GM23248 (cell line): ENCODE data around the gene RABGAP1L.

ENCODE experiments used
- EZH2 ChIP-seq: fragments of 200-600 bp; sonication (generic); IDR thresholded peaks from 2 replicates; pipeline ENCODE4 v1.6.1; 2018; ENCODE audit warnings: antibody characterized with exemption, mild to moderate bottlenecking; ENCODE audit not compliant: insufficient read depth, poor library complexity, severe bottlenecking
- EZH2phosphoT487 ChIP-seq: fragments of 200-600 bp; sonication (generic); IDR thresholded peaks from 2 replicates; pipeline ENCODE4 v1.6.1; 2018; ENCODE audit warnings: antibody characterized with exemption, moderate library complexity, mild to moderate bottlenecking, low read depth; ENCODE audit not compliant: insufficient read depth

DNA sequence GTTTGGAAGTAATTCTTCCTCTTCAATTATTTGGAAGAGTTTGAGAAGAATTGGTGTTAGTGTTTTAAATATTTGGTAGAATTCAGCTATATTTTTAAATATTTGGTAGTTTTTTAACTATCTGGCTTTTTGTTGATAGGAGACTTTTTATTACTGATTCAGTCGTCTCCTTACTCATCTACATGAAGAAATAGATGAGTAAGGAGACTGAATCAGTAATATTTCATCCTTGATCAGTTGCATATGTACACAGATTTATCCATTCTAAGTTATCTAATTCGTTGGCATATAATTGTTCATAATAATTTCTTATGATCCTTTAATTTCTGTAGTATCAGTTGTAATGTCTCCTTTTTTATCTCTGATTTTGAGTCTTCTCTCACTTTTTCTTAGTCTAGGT, 512.5 kb downstream of the RABGAP1L start:
- TF ChIP-seq EZH2 = no peak
- no peak for TF ChIP-seq EZH2phosphoT487
